ENCODE measurements around the gene FZD10. TPM values are rescaled to one million over a fixed set of nuclear protein-coding genes. Genes with fewer than 3 reads are reported as not detected.

Gene FZD10
- total RNA-seq, 6 experiments from 2014 or later: not detected

- ATAC-seq (no peak), DNase-seq (no peak)
- no peak for TF ChIP-seq POLR2A (IDR thresholded peaks at IDR 0.05)
- no peak for TF ChIP-seq CTCF (IDR thresholded peaks at IDR 0.05)
- no peaks in the 10 kb centered on the region for H3K4me1 ChIP-seq
- intact Hi-C loops (cut with DNase I): no loop called here
- no peaks in the 10 kb centered on the region for H3K9me3 ChIP-seq
- 67% methylated on average over 4 of the region's 11 CpGs for WGBS (ENCODE audit: insufficient coverage, low coverage, low lambda C conversion rate, missing lambda C conversion rate)
- H3K4me3 ChIP-seq: no peak overlapping the region
- no peaks in the 10 kb centered on the region for H3K27me3 ChIP-seq
- no peak overlapping the region for H3K27ac ChIP-seq
- H3K36me3 ChIP-seq: no peaks in the 10 kb centered on the region
Measured at GRCh38 chr12:130179621-130180020, 17.4 kb downstream of the FZD10 start.

- no peaks in the 10 kb centered on the region for H3K36me3 ChIP-seq
- 60% methylated on average over 10 of the region's 10 CpGs for WGBS (ENCODE audit: insufficient coverage, low coverage, low lambda C conversion rate, missing lambda C conversion rate)
- H3K27me3 ChIP-seq: no peaks in the 10 kb centered on the region
- TF ChIP-seq POLR2A (IDR thresholded peaks at IDR 0.05) (no peak), CTCF (IDR thresholded peaks at IDR 0.05) (no peak)
- intact Hi-C loops (cut with DNase I): no loop called here
- no peaks in the 10 kb centered on the region for H3K9me3 ChIP-seq
- DNase-seq: no peak
- no peak for ATAC-seq
- no peaks in the 10 kb centered on the region for H3K4me1 ChIP-seq
- H3K4me3 ChIP-seq: no peak overlapping the region
- no peak overlapping the region for H3K27ac ChIP-seq
Measured at GRCh38 chr12:130181211-130181610, 18.9 kb downstream of the FZD10 start.

GRCh38 chr12:130183585-130184370 is 21.5 kb downstream of the FZD10 start:
- Histone ChIP-seq H3K27me3 (no peaks in the 10 kb centered on the region), H3K4me1 (no peaks in the 10 kb centered on the region), H3K9me3 (no peaks in the 10 kb centered on the region), H3K36me3 (no peaks in the 10 kb centered on the region), H3K4me3 (no peak overlapping the region), H3K27ac (no peak overlapping the region)
- 81% methylated on average over 12 of the region's 23 CpGs for WGBS (ENCODE audit: insufficient coverage, low coverage, low lambda C conversion rate, missing lambda C conversion rate)
- ATAC-seq (no peak), DNase-seq (peak in 1 of 3 donors; percentile 10)
- intact Hi-C loops (cut with DNase I): no loop called here
- no peak for TF ChIP-seq CTCF (IDR thresholded peaks at IDR 0.05)
- TF ChIP-seq POLR2A (IDR thresholded peaks at IDR 0.05): no peak

GRCh38 chr12:130184404-130185090 is 22.3 kb downstream of the FZD10 start:
- 43% methylated on average over 6 of the region's 12 CpGs for WGBS (ENCODE audit: insufficient coverage, low coverage, low lambda C conversion rate, missing lambda C conversion rate)

More at GRCh38 chr12:130184404-130185090, 22.3 kb downstream of the FZD10 start:
- no peak overlapping the region for H3K27ac ChIP-seq
- no peaks in the 10 kb centered on the region for H3K36me3 ChIP-seq
- TF ChIP-seq CTCF (IDR thresholded peaks at IDR 0.05) (no peak), POLR2A (IDR thresholded peaks at IDR 0.05) (no peak)
- ATAC-seq (no peak), DNase-seq (peak in 1 of 3 donors; percentile 13)
- no peaks in the 10 kb centered on the region for H3K27me3 ChIP-seq
- H3K9me3 ChIP-seq: no peaks in the 10 kb centered on the region
- intact Hi-C loops (cut with DNase I): no loop called here
- H3K4me3 ChIP-seq: no peak overlapping the region
- no peaks in the 10 kb centered on the region for H3K4me1 ChIP-seq

All from right lobe of liver (tissue), 6 donors.